NB4 (cell line): ENCODE results near the gene TIMM10B.

Experiments
- DNase-seq: peaks from one replicate; pipeline ENCODE4 v3.0.0; 2010; ENCODE audit warnings: low read depth
- H3K4me3 ChIP-seq: one replicate; pipeline ENCODE4 v1.5.1; 2011; ENCODE audit warnings: mild to moderate bottlenecking, low read depth, low read length, moderate library complexity
- CTCF ChIP-seq: IDR thresholded peaks from one replicate; pipeline ENCODE4 v1.5.1; 2012; ENCODE audit warnings: low read depth, low read length
- MAX ChIP-seq: IDR thresholded peaks from 2 replicates; pipeline ENCODE4 v1.6.1; 2011; ENCODE audit warnings: low read depth, low read length
- MYC ChIP-seq: IDR thresholded peaks from 2 replicates; pipeline ENCODE4 v1.6.1; 2011; ENCODE audit warnings: low read depth, low read length
- POLR2A ChIP-seq: IDR thresholded peaks from 2 replicates; pipeline ENCODE4 v1.6.1; 2011; ENCODE audit warnings: mild to moderate bottlenecking; ENCODE audit not compliant: insufficient read length; ENCODE audit errors: extremely low read depth

Gene TIMM10B

GRCh38 chr11:6474413-6474792, 6.9 kb upstream of the TIMM10B start:
- H3K4me3 ChIP-seq: no peak overlapping the region
- DNase-seq: peak; percentile 10
- no peak for TF ChIP-seq POLR2A
- TF ChIP-seq MYC: no peak
- TF ChIP-seq CTCF: no peak
- no peak for TF ChIP-seq MAX

DNA sequence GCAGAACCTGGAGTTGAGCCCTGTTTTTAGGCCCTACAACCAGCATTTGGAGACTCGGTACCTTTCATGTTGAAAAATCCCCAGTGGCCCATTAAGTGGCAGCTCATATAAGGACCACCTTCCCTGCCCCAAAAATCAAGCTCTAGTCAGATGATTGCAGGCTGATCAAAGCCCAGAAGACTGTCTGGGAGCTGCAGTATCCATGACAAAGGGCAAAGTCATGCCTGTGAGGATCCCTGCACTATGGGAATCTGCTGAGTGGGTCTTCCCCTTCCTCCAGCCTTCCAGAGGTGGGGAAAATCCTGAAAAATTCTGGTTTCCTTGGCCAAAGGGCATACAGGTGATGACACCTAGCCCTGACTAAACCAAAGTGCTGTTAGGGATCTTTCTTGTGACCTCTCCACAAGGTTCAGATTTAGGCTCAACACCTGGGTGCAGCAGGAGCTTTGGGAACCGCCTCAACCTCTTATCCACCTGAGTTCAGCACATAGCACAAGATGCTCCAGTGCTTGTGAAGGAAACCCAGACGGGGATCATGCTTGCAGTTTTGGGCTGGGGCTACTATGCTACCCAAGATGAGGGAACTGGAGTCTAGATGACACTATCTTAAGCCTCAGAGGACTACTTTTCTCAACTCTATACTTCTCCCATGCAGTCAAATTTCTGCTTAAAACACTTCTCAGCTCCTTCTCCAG, 6.3 kb upstream of the TIMM10B start:
- no peak for TF ChIP-seq MYC
- TF ChIP-seq MAX: no peak
- TF ChIP-seq POLR2A: no peak
- TF ChIP-seq CTCF: no peak
- DNase-seq: peak; percentile 12
- H3K4me3 ChIP-seq: no peak overlapping the region

DNA sequence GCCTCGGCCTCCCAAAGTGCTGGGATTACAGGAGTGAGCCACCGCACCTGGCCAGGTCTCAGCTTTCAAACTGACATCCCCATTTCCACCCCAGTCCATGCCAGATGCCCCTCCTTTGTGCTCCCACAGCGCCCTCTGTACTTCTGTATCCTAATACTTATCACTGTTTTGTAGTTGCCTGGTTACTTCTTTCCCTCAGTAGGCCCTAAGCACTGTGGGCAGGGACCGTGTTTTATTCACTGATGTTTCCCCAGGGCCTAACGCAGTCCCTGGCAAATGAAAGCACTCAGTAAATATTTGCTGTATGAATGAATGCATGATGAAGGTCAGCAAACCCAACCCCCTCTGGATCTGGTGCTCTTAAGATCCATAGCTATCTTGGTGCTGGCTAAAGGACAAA, 5.4 kb upstream of the TIMM10B start:
- TF ChIP-seq MAX: no peak
- TF ChIP-seq MYC: no peak
- TF ChIP-seq POLR2A: no peak
- TF ChIP-seq CTCF: no peak
- no peak overlapping the region for H3K4me3 ChIP-seq
- peak; percentile 19 for DNase-seq

DNA sequence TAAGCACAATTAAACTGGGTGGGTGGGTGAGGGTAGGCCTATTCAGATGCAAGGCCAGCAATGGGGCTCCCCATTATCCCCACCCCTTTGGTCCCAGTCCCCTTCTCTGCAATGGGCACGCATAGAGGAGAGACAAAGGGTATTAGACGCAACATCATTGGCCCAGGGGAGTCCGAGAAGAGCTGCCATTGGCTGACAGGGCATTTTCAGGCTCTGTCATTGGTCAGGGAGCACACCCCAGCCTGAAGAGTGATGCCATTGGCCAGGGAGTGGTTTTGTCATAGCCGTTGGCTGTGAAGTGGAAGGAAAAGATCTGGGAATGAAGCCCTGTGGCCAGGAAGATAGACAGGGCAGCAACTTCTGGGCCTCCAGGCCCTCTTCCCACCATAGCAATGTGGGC, 4.7 kb upstream of the TIMM10B start:
- no peak for DNase-seq
- TF ChIP-seq MAX (no peak), CTCF (no peak), MYC (no peak), POLR2A (no peak)

GRCh38 chr11:6480299-6480914, 894 bp upstream of the TIMM10B start:
- no peak for DNase-seq
- TF ChIP-seq POLR2A (no peak), MYC (no peak), MAX (no peak), CTCF (no peak)

More for the DNA sequence above, 4.7 kb upstream of the TIMM10B start:
- H3K4me3 ChIP-seq: no peak overlapping the region

More at GRCh38 chr11:6480299-6480914, 894 bp upstream of the TIMM10B start:
- peak overlapping the region; percentile 99 for H3K4me3 ChIP-seq
